GM12878 (cell line): ENCODE measurements around the gene SPATA12. TPM values are rescaled to one million over a fixed set of nuclear protein-coding genes. Genes with fewer than 3 reads are reported as not detected.

Source experiments
- ATAC-seq: fragments of 200-7000 bp; cut with Tn5 transposase; 3 replicates; pipeline ENCODE4 v1.9.1; 2020; ENCODE audit warnings: mild to moderate bottlenecking, moderate library complexity
- BruUV-seq: library from RNA; stranded (reverse); fragments of 400-500 nt; replicated peaks from 2 replicates; lab custom pipeline; 2021; lab: Mats Ljungman, UMichigan
- CTCF ChIA-PET: fragments of 300-600 bp; sonication (Branson Sonifier 250); formaldehyde crosslinking; extraction: SDS; loops from one replicate; lab custom pipeline; 2021; ENCODE audit warnings: inconsistent platforms; lab: Yijun Ruan, JAX
- POLR2A ChIA-PET: fragments of 350-600 bp; formaldehyde crosslinking; extraction: SDS; loops from one replicate; lab custom pipeline; 2021; ENCODE audit warnings: inconsistent platforms; lab: Charles Lee
- RAD21 ChIA-PET: fragments of 300-600 bp; sonication (Branson Sonifier 250); formaldehyde crosslinking; loops from one replicate; lab custom pipeline; 2023; ENCODE audit warnings: antibody characterized with exemption; ENCODE audit not compliant: unreplicated experiment; lab: Charles Lee
- SMC1A ChIA-PET: fragments of 300-600 bp; sonication (Branson Sonifier 250); formaldehyde crosslinking; loops from one replicate; lab custom pipeline; 2023; ENCODE audit not compliant: unreplicated experiment, uncharacterized antibody; lab: Charles Lee
- DNase-seq: peaks from one replicate; pipeline ENCODE4 v3.0.0-alpha.2; 2011; ENCODE audit warnings: low read depth, low spot score
- FAIRE-seq: peaks from 3 replicates; lab custom pipeline; 2011; peaks lifted over from hg19 to GRCh38; lab: Jason Lieb, UNC
- H2AFZ ChIP-seq: 2 replicates; pipeline ENCODE4 v1.6.0; 2011; ENCODE audit warnings: low read depth, low read length, control low read depth; ENCODE audit not compliant: control insufficient read depth
- H3K27ac ChIP-seq: 2 replicates; pipeline ENCODE4 v1.5.1; 2011; ENCODE audit warnings: control low read depth; ENCODE audit not compliant: control insufficient read depth, insufficient read depth
- H3K27me3 ChIP-seq, 2 experiments: replicated peaks in 1 of 2; 2 replicates each; pipeline versions ENCODE4 v1.6.0 to v1.6.1; 2011; ENCODE audit warnings: low read length in 1 of 2; ENCODE audit not compliant: control insufficient read depth in 2 of 2, insufficient read depth in 2 of 2
- H3K36me3 ChIP-seq, 2 experiments: 2 replicates each; pipeline ENCODE4 v1.5.1; 2011; ENCODE audit warnings: low read length in 1 of 2; ENCODE audit not compliant: control insufficient read depth in 2 of 2, insufficient read depth in 2 of 2
- H3K4me1 ChIP-seq: 2 replicates; pipeline ENCODE4 v1.6.1; 2011; ENCODE audit warnings: mild to moderate bottlenecking, low read length, moderate library complexity, mixed read lengths; ENCODE audit not compliant: control insufficient read depth, insufficient read depth
- H3K4me2 ChIP-seq: 2 replicates; pipeline ENCODE4 v1.6.0; 2011; ENCODE audit warnings: control low read depth; ENCODE audit not compliant: control insufficient read depth, insufficient read depth
- H3K4me3 ChIP-seq: fragments of 200-600 bp; sonication (generic); 2 replicates; pipeline ENCODE4 v1.5.1; 2016
- H3K79me2 ChIP-seq: 2 replicates; pipeline ENCODE4 v1.6.0; 2011; ENCODE audit warnings: low read length; ENCODE audit not compliant: control insufficient read depth, insufficient read depth
- H3K9ac ChIP-seq: 2 replicates; pipeline ENCODE4 v1.8.0; 2011; ENCODE audit warnings: low read length, control low read depth, mixed read lengths; ENCODE audit not compliant: control insufficient read depth, insufficient read depth
- H3K9me3 ChIP-seq: replicated peaks from 3 replicates; pipeline ENCODE4 v1.5.1; 2011; ENCODE audit warnings: mild to moderate bottlenecking, low read length; ENCODE audit not compliant: control insufficient read depth, insufficient read depth
- H4K20me1 ChIP-seq: 2 replicates; pipeline ENCODE4 v1.6.0; 2011; ENCODE audit not compliant: control insufficient read depth, insufficient read depth
- ASH2L ChIP-seq: fragments of 300-600, 200-600 bp; sonication (generic); IDR thresholded peaks from 2 replicates; pipeline ENCODE4 v1.6.1; 2017; ENCODE audit warnings: low read depth, mild to moderate bottlenecking, borderline replicate concordance
- BACH1 ChIP-seq: fragments of 450-650 bp; IDR thresholded peaks from 2 replicates; pipeline ENCODE4 v1.6.1; 2017; ENCODE audit warnings: mild to moderate bottlenecking, borderline replicate concordance
- CEBPB ChIP-seq, 2 experiments: fragments of 150-350 bp in 1 of 2; IDR thresholded peaks; 2 replicates each; pipeline ENCODE4 v1.6.1; 2012 to 2014; ENCODE audit warnings: low read depth in 2 of 2, low read length in 2 of 2, borderline replicate concordance in 1 of 2, inconsistent platforms in 1 of 2
- EP300 ChIP-seq, 2 experiments: fragments of 150-350 bp in 1 of 2; IDR thresholded peaks; 2 replicates each; pipeline ENCODE4 v1.6.1; 2011 to 2012; ENCODE audit warnings: low read depth in 2 of 2, low read length in 2 of 2, borderline replicate concordance in 1 of 2, improper control_type of control experiment in 1 of 2, inconsistent platforms in 1 of 2; ENCODE audit not compliant: control insufficient read depth in 1 of 2
- IRF4 ChIP-seq: IDR thresholded peaks from 2 replicates; pipeline ENCODE4 v1.6.1; 2011; ENCODE audit warnings: low read depth, low read length
- IRF5 ChIP-seq: fragments of 450-650 bp; IDR thresholded peaks from 2 replicates; pipeline ENCODE4 v1.6.1; 2017; ENCODE audit warnings: borderline replicate concordance
- KLF5 ChIP-seq: fragments of 450-650 bp; IDR thresholded peaks from 2 replicates; pipeline ENCODE4 v1.6.1; 2014; ENCODE audit warnings: mild to moderate bottlenecking; ENCODE audit not compliant: partially characterized antibody
- MLLT1 ChIP-seq: fragments of 450-650 bp; IDR thresholded peaks from 2 replicates; pipeline ENCODE4 v1.6.1; 2016; ENCODE audit warnings: mild to moderate bottlenecking
- MTA3 ChIP-seq: IDR thresholded peaks from 2 replicates; pipeline ENCODE4 v1.6.1; 2012; ENCODE audit warnings: low read length, inconsistent platforms, borderline replicate concordance
- NFYB ChIP-seq: IDR thresholded peaks from 2 replicates; pipeline ENCODE4 v1.6.1; 2011; ENCODE audit warnings: low read depth, mild to moderate bottlenecking, low read length, improper control_type of control experiment, moderate library complexity; ENCODE audit not compliant: insufficient read depth
- NR2C1 ChIP-seq: fragments of 450-650 bp; IDR thresholded peaks from 2 replicates; pipeline ENCODE4 v1.6.1; 2017; ENCODE audit warnings: antibody characterized with exemption, mild to moderate bottlenecking, moderate library complexity
- RELA ChIP-seq: fragments of 450-650 bp; IDR thresholded peaks from 2 replicates; pipeline ENCODE4 v1.8.0; 2014; ENCODE audit warnings: borderline replicate concordance; ENCODE audit not compliant: partially characterized antibody
- SUPT20H ChIP-seq: IDR thresholded peaks from 2 replicates; pipeline ENCODE4 v1.6.1; 2011; ENCODE audit warnings: low read depth, mild to moderate bottlenecking, low read length, moderate library complexity, borderline replicate concordance; ENCODE audit not compliant: control insufficient read depth
- ZZZ3 ChIP-seq: IDR thresholded peaks from 2 replicates; pipeline ENCODE4 v1.6.1; 2011; ENCODE audit warnings: low read depth; ENCODE audit not compliant: control insufficient read depth, insufficient read length
- WGBS: methylation state at CpG from one replicate; pipeline ENCODE4 v1.1.6; 2016; ENCODE audit warnings: low lambda C conversion rate; ENCODE audit not compliant: insufficient replicate concordance, insufficient coverage; ENCODE audit errors: missing lambda C conversion rate; 5-methylcytosine and 5-hydroxymethylcytosine counted together
- in situ Hi-C: fragments of 300-500 bp; cut with MboI; formaldehyde crosslinking; loops from 9 replicates; pipeline ENCODE4 v1.14.3; 2018; ENCODE audit warnings: mixed read lengths
- intact Hi-C: fragments of 100-400 bp; cut with micrococcal nuclease; formaldehyde crosslinking; loops from one replicate; pipeline ENCODE4 v1.14.2; 2022; ENCODE audit not compliant: unreplicated experiment
- polyA plus RNA-seq, 11 experiments: library from polyadenylated mRNA; depleted of rRNA in 4 of 11; unstranded in 6 of 11; stranded (reverse) in 5 of 11; fragments of >200 nt; fragmentation: Nextera tagmentation in 4 of 11; fragmentation: Illumina TruSeq in 1 of 11; extraction: Ambion mirVana in 4 of 11; extraction: Trizol in 1 of 11; gene quantifications; 1 replicate in 1 of 11; 2 replicates in 10 of 11; pipeline versions ENCODE4 v1.2.1 to v1.2.3, GENCODE V29; 2011 to 2016; ENCODE audit warnings: inconsistent platforms in 2 of 11, missing spikeins in 2 of 11, low read depth in 1 of 11
- total RNA-seq, 4 experiments: library from RNA; depleted of rRNA in 3 of 4; stranded (reverse); fragments of >200 nt in 3 of 4; fragmentation: Illumina TruSeq in 1 of 4; extraction: Trizol in 1 of 4; gene quantifications; 2 replicates each; pipeline versions ENCODE4 v1.2.1 to v1.2.3, GENCODE V29; 2013 to 2021
- TF ChIP-seq, protein P1 (sequence below): fragments of 450-650 bp; formaldehyde crosslinking; IDR thresholded peaks from 2 replicates; pipeline ENCODE4 v1.5.0; 2022; ENCODE audit warnings: mild to moderate bottlenecking, missing genetic modification characterization

Gene SPATA12
- total and polyA plus RNA-seq, 10 of the 15 experiments (the other 5 are each of a cell fraction or from before 2014, with no cell fraction given): 0.03 to 0.69 (median 0.37) TPM

- TF ChIP-seq MLLT1: no peak
- TF ChIP-seq, protein P1, sequence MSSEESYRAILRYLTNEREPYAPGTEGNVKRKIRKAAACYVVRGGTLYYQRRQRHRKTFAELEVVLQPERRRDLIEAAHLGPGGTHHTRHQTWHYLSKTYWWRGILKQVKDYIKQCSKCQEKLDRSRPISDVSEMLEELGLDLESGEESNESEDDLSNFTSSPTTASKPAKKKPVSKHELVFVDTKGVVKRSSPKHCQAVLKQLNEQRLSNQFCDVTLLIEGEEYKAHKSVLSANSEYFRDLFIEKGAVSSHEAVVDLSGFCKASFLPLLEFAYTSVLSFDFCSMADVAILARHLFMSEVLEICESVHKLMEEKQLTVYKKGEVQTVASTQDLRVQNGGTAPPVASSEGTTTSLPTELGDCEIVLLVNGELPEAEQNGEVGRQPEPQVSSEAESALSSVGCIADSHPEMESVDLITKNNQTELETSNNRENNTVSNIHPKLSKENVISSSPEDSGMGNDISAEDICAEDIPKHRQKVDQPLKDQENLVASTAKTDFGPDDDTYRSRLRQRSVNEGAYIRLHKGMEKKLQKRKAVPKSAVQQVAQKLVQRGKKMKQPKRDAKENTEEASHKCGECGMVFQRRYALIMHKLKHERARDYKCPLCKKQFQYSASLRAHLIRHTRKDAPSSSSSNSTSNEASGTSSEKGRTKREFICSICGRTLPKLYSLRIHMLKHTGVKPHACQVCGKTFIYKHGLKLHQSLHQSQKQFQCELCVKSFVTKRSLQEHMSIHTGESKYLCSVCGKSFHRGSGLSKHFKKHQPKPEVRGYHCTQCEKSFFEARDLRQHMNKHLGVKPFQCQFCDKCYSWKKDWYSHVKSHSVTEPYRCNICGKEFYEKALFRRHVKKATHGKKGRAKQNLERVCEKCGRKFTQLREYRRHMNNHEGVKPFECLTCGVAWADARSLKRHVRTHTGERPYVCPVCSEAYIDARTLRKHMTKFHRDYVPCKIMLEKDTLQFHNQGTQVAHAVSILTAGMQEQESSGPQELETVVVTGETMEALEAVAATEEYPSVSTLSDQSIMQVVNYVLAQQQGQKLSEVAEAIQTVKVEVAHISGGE (CRISPR knock-in tag): no peak
- TF ChIP-seq MTA3: no peak
- TF ChIP-seq, all 136 proteins: peak for 0
These were observed 57.8 kb downstream of the SPATA12 start (continued) for GRCh38 chr3:57118254-57118653.

GRCh38 chr3:57120040-57120439 is 59.6 kb downstream of the SPATA12 start:
- Histone ChIP-seq H3K4me2 (no peak overlapping the region), H3K9me3 (no peaks in the 10 kb centered on the region), H3K9ac (no peak overlapping the region), H3K79me2 (no peaks in the 10 kb centered on the region), H3K27me3 (peaks cover 3 to 4% of the 10 kb centered on the region in 2 experiments), H3K4me3 (no peak overlapping the region), H2AFZ (no peak overlapping the region), H3K4me1 (no peaks in the 10 kb centered on the region), H4K20me1 (no peaks in the 10 kb centered on the region), H3K27ac (no peak overlapping the region), H3K36me3 (no peaks in the 10 kb centered on the region)
- POLR2A ChIA-PET: interaction anchor here (0.6 kb wide), 1 partner anchor 305 kb away, joined by 5 read pairs; no protein-coding TSS in a partner anchor
- intact Hi-C loops (no loop called here), in situ Hi-C loops (no loop called here)
- ATAC-seq: no peak
- no peak for DNase-seq
- no peak for FAIRE-seq
- SMC1A ChIA-PET: interaction anchor here (1.0 kb wide), 1 partner anchor 20 kb away, joined by 4 read pairs; no protein-coding TSS in a partner anchor
- CTCF ChIA-PET: no interaction called here
- 51% methylated on average over 3 of the region's 3 CpGs for WGBS
- no TSS peak for BruUV-seq
- RAD21 ChIA-PET: no interaction called here
- TF ChIP-seq NFYB (no peak), CEBPB (IDR thresholded peaks at IDR 0.05; ENCODE audit: borderline replicate concordance in 1 of 2, low read depth in 2 of 2, low read length in 2 of 2) (no peak), BACH1 (no peak), ZZZ3 (no peak), EP300 (IDR thresholded peaks at IDR 0.05; ENCODE audit: borderline replicate concordance in 1 of 2, control insufficient read depth in 1 of 2, low read depth in 2 of 2, low read length in 2 of 2) (no peak), KLF5 (no peak), ASH2L (no peak), IRF5 (no peak), IRF4 (no peak), SUPT20H (no peak), NR2C1 (no peak), RELA (no peak)
